Fibroblast of gingiva (primary cell): ENCODE data around the gene DACT1.

Source experiments
- DNase-seq: peaks from one replicate; pipeline ENCODE4 v3.0.0-alpha.2; 2011; ENCODE audit warnings: low read depth

DACT1 gene

GRCh38 chr14:58637040-58637390, 747 bp upstream of the DACT1 start:
- DNase-seq: peak; percentile 57

GRCh38 chr14:58638231-58639197, 752 bp downstream of the DACT1 start:
- DNase-seq: peak; percentile 3

- DNase-seq: no peak
Measured at GRCh38 chr14:58639198-58639565, 1.4 kb downstream of the DACT1 start.

- peak; percentile 84 for DNase-seq
Measured at GRCh38 chr14:58639842-58640484, 2.2 kb downstream of the DACT1 start.

DNA sequence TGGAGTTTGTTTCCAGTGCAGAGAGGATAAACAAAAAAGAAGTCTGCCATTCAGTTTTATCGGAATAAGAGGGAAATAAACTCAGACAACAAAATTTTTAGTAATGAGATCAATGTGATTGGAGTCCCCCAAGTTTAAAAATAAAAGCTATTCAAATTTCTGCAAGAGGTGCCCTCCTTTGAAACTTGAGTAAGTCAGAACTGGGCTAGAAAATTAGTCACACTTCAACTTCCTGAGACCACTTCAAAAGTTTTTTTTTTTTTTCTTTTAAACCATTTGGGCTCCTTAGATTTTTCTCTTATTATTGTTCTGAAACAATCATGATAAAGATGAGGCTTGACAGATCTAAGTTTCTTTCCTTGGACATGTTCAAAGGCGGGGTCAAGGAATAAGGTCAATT, 3.2 kb downstream of the DACT1 start:
- no peak for DNase-seq

DNA sequence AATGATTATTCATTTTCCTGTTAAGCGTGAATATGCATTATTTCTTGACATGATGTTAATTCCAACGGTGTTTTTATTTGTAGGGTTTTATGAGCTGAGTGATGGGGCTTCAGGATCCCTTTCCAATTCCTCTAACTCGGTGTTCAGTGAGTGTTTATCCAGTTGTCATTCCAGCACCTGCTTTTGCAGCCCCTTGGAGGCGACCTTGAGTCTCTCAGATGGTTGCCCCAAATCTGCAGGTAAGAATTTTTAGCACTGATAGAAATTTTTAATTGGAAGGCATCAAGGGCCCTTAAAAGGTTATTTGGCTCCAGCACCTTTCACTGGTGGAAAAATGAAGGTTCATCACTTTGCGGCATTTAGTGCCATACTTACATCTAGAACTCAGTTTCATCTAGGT, 3.7 kb downstream of the DACT1 start:
- no peak for DNase-seq

DNA sequence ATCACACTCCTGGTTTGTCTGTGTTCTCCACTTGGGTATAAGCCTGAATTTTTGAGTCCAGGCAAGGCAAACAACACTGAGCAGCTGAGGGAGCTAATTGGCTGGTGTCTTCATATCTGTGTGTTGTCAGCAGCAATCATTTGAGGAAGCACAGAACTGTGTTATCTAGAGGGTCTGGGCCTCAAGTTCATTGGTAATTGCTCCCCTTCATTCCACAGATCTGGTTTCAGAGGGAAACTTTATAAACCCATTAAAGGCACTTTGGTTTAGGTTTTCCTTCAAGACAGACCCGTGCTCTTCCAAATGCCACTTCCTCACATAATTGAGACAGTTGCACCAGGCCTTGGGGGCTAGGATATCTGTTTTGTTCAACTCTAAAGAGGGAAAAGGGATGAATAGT, 5.6 kb downstream of the DACT1 start:
- no peak for DNase-seq

- DNase-seq: no peak
Measured at GRCh38 chr14:58645641-58646040, 7.9 kb downstream of the DACT1 start.

GRCh38 chr14:58646479-58646878, 8.7 kb downstream of the DACT1 start:
- DNase-seq: no peak

GRCh38 chr14:58647777-58648176, 10.0 kb downstream of the DACT1 start:
- no peak for DNase-seq

DNA sequence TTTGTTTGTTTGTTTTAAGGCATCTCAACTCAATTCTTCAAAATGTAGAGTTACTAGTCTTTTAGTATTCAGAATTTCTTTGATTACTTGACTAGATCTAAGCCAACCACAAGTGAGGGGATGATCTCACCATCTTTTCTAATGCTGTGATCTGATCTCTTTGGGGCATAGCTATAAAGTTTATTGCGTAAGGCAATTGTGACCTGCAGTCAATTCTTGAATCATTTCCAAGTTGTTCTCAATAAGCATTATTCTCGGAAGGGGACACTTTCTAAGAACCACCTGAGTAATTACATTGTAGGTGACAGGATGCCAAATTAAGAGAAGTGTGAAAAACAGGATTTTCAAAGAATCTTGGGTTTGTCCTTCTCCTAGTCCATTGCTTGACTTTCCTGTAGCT, 13.1 kb downstream of the DACT1 start:
- no peak for DNase-seq

- no peak for DNase-seq
Measured at GRCh38 chr14:58656671-58657411, 19.1 kb downstream of the DACT1 start.

GRCh38 chr14:58659061-58659460, 21.3 kb downstream of the DACT1 start:
- DNase-seq: no peak

GRCh38 chr14:58659846-58660245, 22.1 kb downstream of the DACT1 start:
- no peak for DNase-seq

DNA sequence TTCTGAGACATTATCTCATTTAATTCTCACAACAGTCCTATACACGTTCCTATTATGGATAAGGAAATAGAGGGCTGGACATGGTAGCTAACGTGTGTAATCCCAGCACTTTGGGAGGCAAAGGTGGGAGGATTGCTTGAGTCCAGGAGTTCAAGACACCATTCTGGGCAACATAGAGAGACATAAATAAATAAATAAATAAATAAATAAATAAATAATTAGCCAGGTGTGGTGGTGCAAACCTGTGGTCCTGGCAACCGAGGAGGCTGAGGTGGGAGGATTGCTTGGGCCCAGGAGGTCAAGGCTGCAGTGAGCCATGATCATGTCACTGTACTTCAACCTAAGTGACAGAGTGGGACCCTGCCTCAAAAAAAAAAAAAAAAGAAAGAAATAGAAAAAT, 22.6 kb downstream of the DACT1 start:
- DNase-seq: no peak

GRCh38 chr14:58662018-58662417, 24.3 kb downstream of the DACT1 start:
- DNase-seq: no peak

DNA sequence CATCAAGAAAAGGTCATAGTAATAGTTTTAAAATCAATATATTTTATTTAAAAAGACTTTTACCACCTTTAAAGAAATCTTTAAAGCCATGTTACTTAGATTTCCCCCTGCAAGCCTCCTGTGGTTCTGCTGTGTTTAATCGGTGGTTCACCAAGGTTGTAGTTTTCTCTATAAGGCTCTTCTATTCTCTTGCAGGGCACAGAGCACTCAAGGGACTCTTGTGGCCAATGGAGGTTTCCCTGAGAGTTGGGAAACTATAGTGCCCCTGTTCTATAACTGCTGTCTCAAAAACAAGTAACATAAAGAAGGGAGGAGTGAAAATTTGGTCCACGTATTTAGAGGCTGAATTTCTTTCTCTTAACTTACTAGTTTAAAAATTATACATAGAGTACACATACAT, 25.0 kb downstream of the DACT1 start:
- no peak for DNase-seq

DNA sequence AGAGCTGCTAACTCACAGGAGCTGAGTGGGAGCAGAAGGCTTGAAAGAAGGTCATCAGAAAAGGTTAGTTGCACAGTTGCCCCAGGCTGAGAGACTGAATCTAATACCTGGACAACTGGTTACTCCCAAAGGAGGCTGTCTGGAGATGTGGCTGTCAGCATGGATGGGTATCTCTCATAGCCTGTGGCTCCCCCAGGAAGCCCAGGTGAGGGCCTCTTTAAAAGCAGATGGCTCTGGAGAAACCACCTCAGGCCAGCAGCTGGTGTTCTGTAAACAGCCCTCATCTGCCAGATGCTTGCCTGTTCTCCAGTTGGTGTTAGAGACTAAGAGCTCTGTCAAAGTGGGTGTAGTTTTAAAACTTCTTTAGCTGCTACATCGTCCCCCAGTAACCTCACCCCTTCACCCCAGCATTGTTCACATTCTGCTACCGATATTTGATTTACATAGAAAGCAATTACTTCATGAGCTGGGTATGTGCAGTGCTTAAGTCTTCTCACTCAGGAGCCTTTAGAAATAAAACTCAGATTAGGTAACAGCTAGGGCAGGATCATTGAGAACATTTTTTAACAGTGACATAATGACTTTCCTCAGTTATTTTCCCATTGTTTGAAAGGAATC, 25.8 kb downstream of the DACT1 start:
- DNase-seq: no peak

- DNase-seq: no peak
Measured at GRCh38 chr14:58665773-58666500, 28.2 kb downstream of the DACT1 start.

GRCh38 chr14:58666737-58667136, 29.0 kb downstream of the DACT1 start:
- no peak for DNase-seq

- DNase-seq: no peak
Measured at GRCh38 chr14:58667900-58668299, 30.1 kb downstream of the DACT1 start.
